HEK293T (cell line): ENCODE measurements around the gene KMT5B.

Experiments used
- CTCF ChIA-PET: fragments of 350-600 bp; formaldehyde crosslinking; extraction: SDS; loops from one replicate; lab custom pipeline; 2021; ENCODE audit warnings: antibody characterized with exemption, inconsistent platforms; lab: Yijun Ruan, JAX
- POLR2A ChIA-PET: fragments of 350-600 bp; formaldehyde crosslinking; extraction: SDS; loops from one replicate; lab custom pipeline; 2020; ENCODE audit warnings: antibody characterized with exemption, inconsistent platforms; lab: Yijun Ruan, JAX
- DNase-seq: peaks from one replicate; pipeline ENCODE4 v3.0.0; 2012; ENCODE audit warnings: mixed read lengths; ENCODE audit errors: extremely low spot score
- ARNT ChIP-seq: fragments of 450-650 bp; IDR thresholded peaks from 2 replicates; pipeline ENCODE4 v1.6.1; 2017; ENCODE audit warnings: mild to moderate bottlenecking
- BHLHE40 ChIP-seq: fragments of 450-650 bp; IDR thresholded peaks from 2 replicates; pipeline ENCODE4 v1.6.1; 2016; ENCODE audit warnings: mild to moderate bottlenecking, moderate library complexity, borderline replicate concordance
- CTBP1 ChIP-seq: fragments of 450-650 bp; IDR thresholded peaks from 2 replicates; pipeline ENCODE4 v1.6.1; 2016; ENCODE audit warnings: borderline replicate concordance
- ELF4 ChIP-seq: fragments of 450-650 bp; IDR thresholded peaks from 2 replicates; pipeline ENCODE4 v1.6.1; 2017; ENCODE audit warnings: antibody characterized with exemption
- FOXA1 ChIP-seq: fragments of 450-650 bp; IDR thresholded peaks from 2 replicates; pipeline ENCODE4 v1.6.1; 2016; ENCODE audit warnings: mild to moderate bottlenecking
- FOXK2 ChIP-seq: fragments of 450-650 bp; IDR thresholded peaks from 2 replicates; pipeline ENCODE4 v1.6.1; 2016; ENCODE audit warnings: mild to moderate bottlenecking
- FOXM1 ChIP-seq: fragments of 450-650 bp; IDR thresholded peaks from 2 replicates; pipeline ENCODE4 v1.6.1; 2017; ENCODE audit warnings: mild to moderate bottlenecking, borderline replicate concordance
- HDGF ChIP-seq: fragments of 450-650 bp; IDR thresholded peaks from 2 replicates; pipeline ENCODE4 v1.6.1; 2017; ENCODE audit warnings: antibody characterized with exemption, borderline replicate concordance
- L3MBTL2 ChIP-seq: fragments of 450-650 bp; conservative IDR thresholded peaks from 2 replicates; pipeline ENCODE4 v1.6.1; 2016; ENCODE audit warnings: mild to moderate bottlenecking
- LEF1 ChIP-seq: fragments of 450-650 bp; IDR thresholded peaks from 2 replicates; pipeline ENCODE4 v1.6.1; 2017; ENCODE audit warnings: mild to moderate bottlenecking, borderline replicate concordance
- NFRKB ChIP-seq: fragments of 450-650 bp; IDR thresholded peaks from 2 replicates; pipeline ENCODE4 v1.6.1; 2016; ENCODE audit warnings: mild to moderate bottlenecking, moderate library complexity
- SP1 ChIP-seq: fragments of 450-650 bp; IDR thresholded peaks from 2 replicates; pipeline ENCODE4 v1.6.1; 2017
- SUZ12 ChIP-seq: fragments of 450-650 bp; IDR thresholded peaks from 2 replicates; pipeline ENCODE4 v1.6.1; 2016; ENCODE audit warnings: mild to moderate bottlenecking
- TARDBP ChIP-seq: fragments of 450-650 bp; IDR thresholded peaks from 2 replicates; pipeline ENCODE4 v1.6.1; 2016
- ZNF384 ChIP-seq: fragments of 450-650 bp; IDR thresholded peaks from 2 replicates; pipeline ENCODE4 v1.6.1; 2016
- TF ChIP-seq, protein P1 (sequence below): fragments of 450-650 bp; IDR thresholded peaks from 2 replicates; pipeline ENCODE4 v1.6.1; 2016

KMT5B gene

DNA sequence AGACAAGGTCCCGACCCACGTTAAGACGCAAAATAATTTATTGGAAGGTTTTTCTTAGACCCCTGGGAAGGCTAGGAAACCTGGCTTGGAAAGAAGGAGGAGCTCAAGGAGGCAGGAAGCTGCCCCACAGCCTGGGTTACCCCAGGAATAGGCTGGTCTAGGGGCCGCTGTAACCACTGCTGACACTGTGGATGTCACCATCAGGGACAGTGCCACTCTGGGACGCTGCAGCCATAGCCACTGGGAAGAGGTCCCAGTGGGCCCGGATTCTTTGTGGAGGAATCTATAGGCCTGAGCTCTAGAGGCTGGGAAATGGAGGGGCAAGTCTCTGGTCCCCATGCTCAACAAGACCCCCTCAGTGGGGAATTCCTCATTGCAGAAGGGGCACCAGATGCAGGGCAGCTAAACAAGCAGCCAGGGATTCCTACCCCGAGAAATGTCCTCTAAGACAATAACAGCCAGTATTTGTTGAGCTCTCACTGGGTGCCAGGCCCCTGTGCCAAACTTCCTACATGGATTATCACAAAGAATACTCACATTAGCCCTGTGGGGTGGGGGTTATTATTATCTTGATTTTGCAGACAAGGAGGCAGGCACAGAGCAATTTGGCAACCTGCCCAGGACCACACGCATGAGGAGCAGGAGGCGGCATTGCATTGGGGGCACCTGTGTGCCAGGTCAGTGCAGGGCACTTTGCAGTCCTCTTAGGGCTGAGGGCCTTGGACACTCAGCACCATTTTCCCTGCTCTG lies 72.4 kb downstream of the KMT5B start:
- ChIA-PET POLR2A (no interaction called here), CTCF (no interaction called here)
- DNase-seq, result no peak
- TF ChIP-seq HDGF (no peak), BHLHE40 (no peak), FOXA1 (no peak), SP1 (no peak), FOXM1 (no peak), CTBP1 (no peak), ZNF384 (no peak), L3MBTL2 (no peak), ELF4 (no peak), TARDBP (no peak), SUZ12 (no peak), FOXK2 (no peak)
- TF ChIP-seq, protein P1, sequence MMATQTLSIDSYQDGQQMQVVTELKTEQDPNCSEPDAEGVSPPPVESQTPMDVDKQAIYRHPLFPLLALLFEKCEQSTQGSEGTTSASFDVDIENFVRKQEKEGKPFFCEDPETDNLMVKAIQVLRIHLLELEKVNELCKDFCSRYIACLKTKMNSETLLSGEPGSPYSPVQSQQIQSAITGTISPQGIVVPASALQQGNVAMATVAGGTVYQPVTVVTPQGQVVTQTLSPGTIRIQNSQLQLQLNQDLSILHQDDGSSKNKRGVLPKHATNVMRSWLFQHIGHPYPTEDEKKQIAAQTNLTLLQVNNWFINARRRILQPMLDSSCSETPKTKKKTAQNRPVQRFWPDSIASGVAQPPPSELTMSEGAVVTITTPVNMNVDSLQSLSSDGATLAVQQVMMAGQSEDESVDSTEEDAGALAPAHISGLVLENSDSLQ, result no peak

DNA sequence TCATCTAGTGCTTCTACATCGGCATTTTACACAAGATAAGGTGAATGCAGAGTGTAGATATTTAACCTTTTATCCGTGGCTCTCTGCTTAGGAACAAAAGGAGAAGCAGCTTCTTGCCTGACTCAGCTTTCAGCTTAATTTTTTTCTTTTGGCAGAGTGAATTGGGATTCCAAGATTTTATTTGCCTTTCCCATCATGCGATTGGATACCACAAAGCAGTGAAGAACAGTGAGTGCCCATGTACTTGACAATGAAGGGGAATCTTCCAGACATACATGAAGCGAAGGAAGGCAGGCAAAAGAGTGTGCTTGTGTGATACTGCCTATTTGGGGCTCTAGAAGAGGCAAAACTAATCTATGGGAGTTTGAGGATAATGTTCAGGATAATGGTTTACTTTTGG lies 74.9 kb downstream of the KMT5B start:
- POLR2A ChIA-PET, result no interaction called here
- no peak for TF ChIP-seq FOXK2
- no peak for TF ChIP-seq FOXM1
- no peak for TF ChIP-seq SUZ12
- no peak for TF ChIP-seq SP1
- CTCF ChIA-PET, result interaction anchor here (0.5 kb wide), 1 partner anchor 12 kb away, joined by 3 read pairs; no protein-coding TSS in a partner anchor
- DNase-seq, result no peak

DNA sequence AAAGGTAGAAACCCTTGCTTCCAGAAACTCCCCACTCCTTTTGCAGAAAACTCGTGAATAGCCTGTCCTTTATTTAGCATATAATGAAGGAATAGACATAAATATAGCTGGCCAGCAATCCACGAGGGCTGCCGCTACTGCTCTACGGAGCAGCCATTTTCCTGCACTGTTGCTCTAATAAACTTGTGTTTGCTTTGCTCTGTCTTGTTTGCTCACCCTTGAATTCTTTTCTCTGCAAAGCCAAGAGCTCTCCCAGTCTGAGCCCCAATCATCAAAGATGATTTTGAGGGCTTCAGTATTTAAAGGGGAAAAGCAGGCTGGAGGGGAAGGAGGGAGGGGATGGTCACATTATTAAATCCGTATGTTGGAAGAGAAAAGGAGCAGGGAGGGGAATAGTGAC lies 75.3 kb downstream of the KMT5B start:
- POLR2A ChIA-PET, result no interaction called here
- TF ChIP-seq NFRKB, result no peak
- CTCF ChIA-PET, result no interaction called here
- DNase-seq, result no peak

DNA sequence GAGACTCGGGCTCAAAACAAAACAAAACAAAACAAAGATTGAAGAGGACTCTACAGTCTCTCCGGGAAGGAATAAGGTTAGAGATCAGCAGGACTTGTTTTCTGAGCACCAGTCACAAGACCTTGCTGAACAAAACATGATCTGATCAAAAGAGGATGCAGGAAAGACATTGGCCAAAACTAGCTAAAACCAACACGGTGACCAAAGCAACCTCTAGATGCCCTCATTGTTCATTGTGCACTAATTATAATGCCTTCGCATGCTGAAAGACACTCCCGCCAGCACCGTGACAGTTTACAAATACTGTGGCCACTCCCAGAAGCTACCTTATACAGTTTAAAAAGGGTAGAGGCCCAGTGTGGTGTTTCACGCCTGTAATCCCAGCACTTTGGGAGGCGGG lies 76.2 kb downstream of the KMT5B start:
- ChIA-PET CTCF (no interaction called here), POLR2A (no interaction called here)
- TF ChIP-seq SUZ12 (no peak), SP1 (no peak), ZNF384 (no peak), CTBP1 (no peak), HDGF (no peak), BHLHE40 (no peak)
- TF ChIP-seq, protein P1, result no peak
- DNase-seq, result no peak

DNA sequence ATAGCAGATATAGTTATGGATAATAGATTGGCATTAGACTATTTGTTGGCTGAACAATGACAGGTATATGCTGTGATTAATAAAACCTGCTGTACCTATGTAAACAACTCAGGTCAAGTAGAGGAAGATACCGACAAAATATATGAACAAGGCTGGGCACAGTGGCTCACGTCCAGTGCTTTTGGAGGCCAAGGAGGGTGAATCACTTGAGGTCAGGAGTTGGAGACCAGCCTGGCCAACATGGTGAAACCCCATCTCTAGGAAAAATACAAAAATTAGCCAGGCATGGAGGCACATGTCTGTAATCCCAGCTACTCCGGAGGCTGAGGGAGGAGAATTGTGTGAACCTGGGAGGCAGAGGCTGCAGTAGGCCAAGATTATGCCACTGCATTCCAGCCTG lies 77.9 kb downstream of the KMT5B start:
- ChIA-PET POLR2A (no interaction called here), CTCF (no interaction called here)
- TF ChIP-seq FOXM1, result no peak
- no peak for TF ChIP-seq LEF1
- no peak for TF ChIP-seq NFRKB
- no peak for TF ChIP-seq L3MBTL2
- TF ChIP-seq, protein P1, result no peak
- no peak for TF ChIP-seq TARDBP
- no peak for TF ChIP-seq FOXK2
- no peak for TF ChIP-seq ZNF384
- TF ChIP-seq ARNT, result no peak
- no peak for TF ChIP-seq ELF4
- TF ChIP-seq HDGF, result no peak
- TF ChIP-seq CTBP1, result no peak
- no peak for TF ChIP-seq BHLHE40
- TF ChIP-seq SUZ12, result no peak
- TF ChIP-seq FOXA1, result no peak
- TF ChIP-seq SP1, result no peak
- DNase-seq, result no peak

DNA sequence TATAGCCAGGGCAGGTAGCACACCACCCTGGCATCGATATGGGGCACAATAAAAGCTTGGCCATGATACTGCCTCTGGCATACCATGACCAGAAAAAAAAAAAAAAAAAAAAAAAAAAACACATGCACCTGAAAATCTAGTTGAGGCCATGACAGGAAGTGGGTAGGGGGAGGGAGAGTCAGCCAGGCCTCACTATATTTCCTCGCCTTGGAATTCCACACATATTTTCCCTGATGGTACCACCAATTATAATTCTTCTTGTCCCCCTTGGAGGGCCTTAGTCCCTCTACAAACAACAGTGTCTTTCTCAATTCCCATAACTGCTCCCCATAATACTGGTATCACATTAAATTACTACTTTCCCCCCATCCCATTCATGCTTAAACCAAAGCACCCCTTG lies 79.3 kb downstream of the KMT5B start:
- no peak for DNase-seq
- ChIA-PET CTCF (no interaction called here), POLR2A (no interaction called here)
- TF ChIP-seq ELF4, result no peak
- no peak for TF ChIP-seq FOXM1
- no peak for TF ChIP-seq SP1
- TF ChIP-seq BHLHE40, result no peak
- no peak for TF ChIP-seq LEF1
- TF ChIP-seq FOXA1, result no peak
- TF ChIP-seq SUZ12, result no peak
- no peak for TF ChIP-seq ARNT
- no peak for TF ChIP-seq L3MBTL2
- TF ChIP-seq NFRKB, result no peak
- no peak for TF ChIP-seq FOXK2
- no peak for TF ChIP-seq TARDBP
- TF ChIP-seq ZNF384, result no peak
- no peak for TF ChIP-seq HDGF
- TF ChIP-seq, protein P1, result no peak
- no peak for TF ChIP-seq CTBP1
